HL-60 (cell line): ENCODE data around the gene ITGB2.

ENCODE experiments used
- GABPA ChIP-seq: IDR thresholded peaks from 2 replicates; pipeline ENCODE4 v1.6.1; 2012; ENCODE audit warnings: low read depth
- POLR2AphosphoS5 ChIP-seq: IDR thresholded peaks from 2 replicates; pipeline ENCODE4 v1.6.1; 2012; ENCODE audit warnings: low read depth
- REST ChIP-seq: IDR thresholded peaks from 2 replicates; pipeline ENCODE4 v1.6.1; 2012; ENCODE audit warnings: low read depth; ENCODE audit not compliant: insufficient replicate concordance
- TF ChIP-seq, protein P1 (sequence below): IDR thresholded peaks from one replicate; pipeline ENCODE4 v1.5.1; 2011; ENCODE audit warnings: low read length, control low read depth, inconsistent platforms; ENCODE audit not compliant: insufficient read depth

GRCh38 chr21:44911068-44911383 lies 9.7 kb downstream of the ITGB2 start:
- TF ChIP-seq, protein P1, sequence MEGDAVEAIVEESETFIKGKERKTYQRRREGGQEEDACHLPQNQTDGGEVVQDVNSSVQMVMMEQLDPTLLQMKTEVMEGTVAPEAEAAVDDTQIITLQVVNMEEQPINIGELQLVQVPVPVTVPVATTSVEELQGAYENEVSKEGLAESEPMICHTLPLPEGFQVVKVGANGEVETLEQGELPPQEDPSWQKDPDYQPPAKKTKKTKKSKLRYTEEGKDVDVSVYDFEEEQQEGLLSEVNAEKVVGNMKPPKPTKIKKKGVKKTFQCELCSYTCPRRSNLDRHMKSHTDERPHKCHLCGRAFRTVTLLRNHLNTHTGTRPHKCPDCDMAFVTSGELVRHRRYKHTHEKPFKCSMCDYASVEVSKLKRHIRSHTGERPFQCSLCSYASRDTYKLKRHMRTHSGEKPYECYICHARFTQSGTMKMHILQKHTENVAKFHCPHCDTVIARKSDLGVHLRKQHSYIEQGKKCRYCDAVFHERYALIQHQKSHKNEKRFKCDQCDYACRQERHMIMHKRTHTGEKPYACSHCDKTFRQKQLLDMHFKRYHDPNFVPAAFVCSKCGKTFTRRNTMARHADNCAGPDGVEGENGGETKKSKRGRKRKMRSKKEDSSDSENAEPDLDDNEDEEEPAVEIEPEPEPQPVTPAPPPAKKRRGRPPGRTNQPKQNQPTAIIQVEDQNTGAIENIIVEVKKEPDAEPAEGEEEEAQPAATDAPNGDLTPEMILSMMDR = no peak
- TF ChIP-seq POLR2AphosphoS5 (peak; percentile 35; the same call in 1 of the 2 replicates), REST (no peak), GABPA (no peak)
